HG02938 (cell line): ENCODE data around the gene TRIM59.
"Not testable (repeated sequence)": the region's sequence is repeated elsewhere in the genome, so short reads cannot be mapped to it uniquely, and the experiment has no call there.

Experiments
- ATAC-seq: cut with Tn5 transposase; IDR thresholded peaks from one replicate; pipeline ENCODE4 v1.9.1; 2021; ENCODE audit warnings: mild to moderate bottlenecking, moderate library complexity; ENCODE audit not compliant: unreplicated experiment

The TRIM59 gene

GRCh38 chr3:160458151-160458550, 8.6 kb upstream of the TRIM59 start:
- ATAC-seq, result no peak

GRCh38 chr3:160455846-160456245, 6.3 kb upstream of the TRIM59 start:
- ATAC-seq, result no peak

- no peak for ATAC-seq
Observed at GRCh38 chr3:160454995-160455394, 5.4 kb upstream of the TRIM59 start.

GRCh38 chr3:160452251-160452650, 2.7 kb upstream of the TRIM59 start:
- ATAC-seq, result not testable (repeated sequence)

- no peak for ATAC-seq
Observed at GRCh38 chr3:160451602-160452001, 2.0 kb upstream of the TRIM59 start.

- ATAC-seq, result no peak
Observed at GRCh38 chr3:160450846-160451245, 1.3 kb upstream of the TRIM59 start.

GRCh38 chr3:160448845-160449635, 546 bp downstream of the TRIM59 start:
- peak; percentile 41 for ATAC-seq

- ATAC-seq, result no peak
Observed at GRCh38 chr3:160447544-160447943, 2.0 kb downstream of the TRIM59 start.

- no peak for ATAC-seq
Observed at GRCh38 chr3:160446522-160447056, 3.0 kb downstream of the TRIM59 start.

- ATAC-seq, result no peak
Observed at GRCh38 chr3:160445854-160446253, 3.7 kb downstream of the TRIM59 start.

- no peak for ATAC-seq
Observed at GRCh38 chr3:160444411-160444810, 5.2 kb downstream of the TRIM59 start.

GRCh38 chr3:160440687-160441086, 8.9 kb downstream of the TRIM59 start:
- no peak for ATAC-seq

- ATAC-seq, result no peak
Observed at GRCh38 chr3:160437083-160437455, 12.5 kb downstream of the TRIM59 start.

GRCh38 chr3:160435747-160436146, 13.8 kb downstream of the TRIM59 start:
- no peak for ATAC-seq

GRCh38 chr3:160435095-160435494, 14.5 kb downstream of the TRIM59 start:
- ATAC-seq, result no peak

GRCh38 chr3:160434071-160434470, 15.5 kb downstream of the TRIM59 start:
- no peak for ATAC-seq

- no peak for ATAC-seq
Observed at GRCh38 chr3:160427832-160428424, 21.7 kb downstream of the TRIM59 start.

- ATAC-seq, result no peak
Observed at GRCh38 chr3:160417311-160417710, 32.3 kb downstream of the TRIM59 start.

- ATAC-seq, result peak; percentile 78
Observed at GRCh38 chr3:160413613-160414248, 35.9 kb downstream of the TRIM59 start.

GRCh38 chr3:160412477-160412876, 37.1 kb downstream of the TRIM59 start:
- no peak for ATAC-seq

- ATAC-seq, result no peak
Observed at GRCh38 chr3:160409812-160410610, 39.6 kb downstream of the TRIM59 start.
